H9 (cell line): Measurements from ENCODE around the gene KTN1. TPM values are rescaled to one million over a fixed set of nuclear protein-coding genes. Genes with fewer than 3 reads are reported as not detected.

ENCODE experiments used
- DNase-seq: peaks from one replicate; pipeline ENCODE4 v3.0.0-alpha.2; 2017
- H2AFZ ChIP-seq: one replicate; pipeline ENCODE4 v1.6.1; 2013; ENCODE audit warnings: mild to moderate bottlenecking, low read length, control low read depth, moderate library complexity
- H2AK5ac ChIP-seq: 2 replicates; pipeline ENCODE4 v1.6.1; 2013; ENCODE audit warnings: low read length, control low read depth, mixed read lengths; ENCODE audit not compliant: insufficient read length
- H2BK120ac ChIP-seq: one replicate; pipeline ENCODE4 v1.6.1; 2013; ENCODE audit warnings: low read depth, mild to moderate bottlenecking, low read length, control low read depth, inconsistent platforms; ENCODE audit not compliant: poor library complexity, severe bottlenecking
- H2BK12ac ChIP-seq: 2 replicates; pipeline ENCODE4 v1.6.1; 2013; ENCODE audit warnings: low read length, control low read depth, mixed read lengths, low read depth; ENCODE audit not compliant: insufficient read length
- H2BK15ac ChIP-seq: 2 replicates; pipeline ENCODE4 v1.6.1; 2013; ENCODE audit warnings: low read depth, low read length, control low read depth
- H2BK20ac ChIP-seq: one replicate; pipeline ENCODE4 v1.6.1; 2013; ENCODE audit warnings: low read depth, mild to moderate bottlenecking, low read length, control low read depth, inconsistent platforms; ENCODE audit not compliant: poor library complexity, severe bottlenecking
- H2BK5ac ChIP-seq: 2 replicates; pipeline ENCODE4 v1.6.1; 2013; ENCODE audit warnings: low read length, control low read depth, mixed read lengths; ENCODE audit not compliant: insufficient read length
- H3K14ac ChIP-seq: 2 replicates; pipeline ENCODE4 v1.6.1; 2013; ENCODE audit warnings: low read length, control low read depth; ENCODE audit not compliant: insufficient read depth
- H3K18ac ChIP-seq: 2 replicates; pipeline ENCODE4 v1.6.1; 2013; ENCODE audit warnings: low read depth, mild to moderate bottlenecking, mixed read lengths, low read length, control low read depth; ENCODE audit not compliant: insufficient read length
- H3K23ac ChIP-seq: 2 replicates; pipeline ENCODE4 v1.6.1; 2013; ENCODE audit warnings: low read length, control low read depth, mixed read lengths, low read depth; ENCODE audit not compliant: insufficient read length
- H3K23me2 ChIP-seq: 2 replicates; pipeline ENCODE4 v1.6.1; 2013; ENCODE audit warnings: low read depth, mild to moderate bottlenecking, mixed read lengths, low read length, control low read depth; ENCODE audit not compliant: insufficient read length, poor library complexity, severe bottlenecking
- H3K27ac ChIP-seq: 2 replicates; pipeline ENCODE4 v1.5.1; 2013; ENCODE audit warnings: low read length, control low read depth, mixed read lengths, low read depth; ENCODE audit not compliant: insufficient read length
- H3K27me3 ChIP-seq: 2 replicates; pipeline ENCODE4 v1.6.1; 2013; ENCODE audit warnings: low read length, control low read depth, inconsistent platforms; ENCODE audit not compliant: insufficient read depth
- H3K4ac ChIP-seq: 2 replicates; pipeline ENCODE4 v1.6.1; 2013; ENCODE audit warnings: low read depth, mild to moderate bottlenecking, control low read depth, inconsistent platforms, low read length, moderate library complexity
- H3K4me1 ChIP-seq: 2 replicates; pipeline ENCODE4 v1.6.1; 2013; ENCODE audit warnings: low read length, control low read depth, inconsistent platforms; ENCODE audit not compliant: insufficient read depth
- H3K4me2 ChIP-seq: 2 replicates; pipeline ENCODE4 v1.6.1; 2013; ENCODE audit warnings: low read length, control low read depth, mixed read lengths; ENCODE audit not compliant: insufficient read length, insufficient read depth
- H3K56ac ChIP-seq: 2 replicates; pipeline ENCODE4 v1.6.1; 2013; ENCODE audit warnings: low read depth, mild to moderate bottlenecking, mixed read lengths, low read length, control low read depth; ENCODE audit not compliant: insufficient read length
- H3K79me1 ChIP-seq: 2 replicates; pipeline ENCODE4 v1.6.1; 2013; ENCODE audit warnings: low read depth, mild to moderate bottlenecking, moderate library complexity, low read length, control low read depth, inconsistent platforms; ENCODE audit not compliant: insufficient read depth, poor library complexity, severe bottlenecking
- H3K79me2 ChIP-seq: 2 replicates; pipeline ENCODE4 v1.6.1; 2013; ENCODE audit warnings: low read length, control low read depth, inconsistent platforms; ENCODE audit not compliant: insufficient read depth
- H3K9ac ChIP-seq: 2 replicates; pipeline ENCODE4 v1.6.1; 2013; ENCODE audit warnings: low read length, control low read depth, mixed read lengths; ENCODE audit not compliant: insufficient read length; ENCODE audit errors: extremely low read depth
- H3K9me3 ChIP-seq: one replicate; pipeline ENCODE4 v1.6.1; 2013; ENCODE audit warnings: low read depth, low read length, inconsistent platforms; ENCODE audit not compliant: control insufficient read depth
- H3T11ph ChIP-seq: one replicate; pipeline ENCODE4 v1.6.1; 2013; ENCODE audit warnings: mild to moderate bottlenecking, low read length, control low read depth, inconsistent platforms
- H4K20me1 ChIP-seq: one replicate; pipeline ENCODE4 v1.6.1; 2013; ENCODE audit not compliant: control insufficient read depth, insufficient read length, insufficient read depth
- H4K5ac ChIP-seq: 2 replicates; pipeline ENCODE4 v1.6.1; 2013; ENCODE audit warnings: low read depth, mild to moderate bottlenecking, mixed read lengths, low read length, control low read depth; ENCODE audit not compliant: insufficient read length
- H4K8ac ChIP-seq: replicated peaks from 2 replicates; pipeline ENCODE4 v1.6.1; 2013; ENCODE audit warnings: low read length, control low read depth, mixed read lengths, low read depth; ENCODE audit not compliant: insufficient read length
- H4K91ac ChIP-seq: 2 replicates; pipeline ENCODE4 v1.6.1; 2013; ENCODE audit warnings: low read depth, mild to moderate bottlenecking, moderate library complexity, mixed read lengths, low read length, control low read depth; ENCODE audit not compliant: insufficient read length
- H3K27ac Mint-ChIP-seq, 3 experiments: 2 replicates in 2 of 3; 3 replicates in 1 of 3; pipeline ENCODE4 v1.8.0; 2020 to 2021; ENCODE audit warnings: mixed read lengths in 3 of 3, mild to moderate bottlenecking in 1 of 3, moderate library complexity in 1 of 3
- H3K27me3 Mint-ChIP-seq: 2 replicates; pipeline ENCODE4 v1.8.0; 2021; ENCODE audit warnings: low read depth, mild to moderate bottlenecking, moderate library complexity, mixed read lengths
- H3K36me3 Mint-ChIP-seq, 3 experiments: 2 replicates in 2 of 3; 3 replicates in 1 of 3; pipeline ENCODE4 v1.8.0; 2020 to 2021; ENCODE audit warnings: low read depth in 3 of 3, mixed read lengths in 3 of 3; ENCODE audit not compliant: insufficient read depth in 1 of 3
- H3K4me1 Mint-ChIP-seq, 2 experiments: 2 replicates each; pipeline ENCODE4 v1.8.0; 2020; ENCODE audit warnings: mixed read lengths in 2 of 2
- H3K4me3 Mint-ChIP-seq, 2 experiments: 2 replicates in 1 of 2; 3 replicates in 1 of 2; pipeline ENCODE4 v1.8.0; 2020 to 2021; ENCODE audit warnings: mild to moderate bottlenecking in 2 of 2, mixed read lengths in 2 of 2, moderate library complexity in 1 of 2
- H3K9me3 Mint-ChIP-seq, 2 experiments: 2 replicates in 1 of 2; 3 replicates in 1 of 2; pipeline ENCODE4 v1.8.0; 2020; ENCODE audit warnings: mild to moderate bottlenecking in 2 of 2, mixed read lengths in 2 of 2, moderate library complexity in 1 of 2
- WGBS: extraction: QIAGEN DNeasy Blood & Tissue Kit; methylation state at CpG from one replicate; pipeline ENCODE4 v1.1.7; 2013; ENCODE audit warnings: missing lambda C conversion rate, low lambda C conversion rate, mixed read lengths; ENCODE audit not compliant: insufficient read length; ENCODE audit errors: extremely low coverage; 5-methylcytosine and 5-hydroxymethylcytosine counted together
- total RNA-seq: library from RNA; stranded (reverse); gene quantifications from 2 replicates; pipeline ENCODE4 v1.2.1, GENCODE V29; 2021
- TF ChIP-seq, protein P1 (sequence below): fragments of 200-600 bp; sonication (generic); conservative IDR thresholded peaks from 3 replicates; pipeline ENCODE4 v1.8.0; 2021; ENCODE audit warnings: antibody characterized with exemption, mild to moderate bottlenecking

Gene KTN1
- total RNA-seq, 1 experiment from 2014 or later = 128 TPM

DNA sequence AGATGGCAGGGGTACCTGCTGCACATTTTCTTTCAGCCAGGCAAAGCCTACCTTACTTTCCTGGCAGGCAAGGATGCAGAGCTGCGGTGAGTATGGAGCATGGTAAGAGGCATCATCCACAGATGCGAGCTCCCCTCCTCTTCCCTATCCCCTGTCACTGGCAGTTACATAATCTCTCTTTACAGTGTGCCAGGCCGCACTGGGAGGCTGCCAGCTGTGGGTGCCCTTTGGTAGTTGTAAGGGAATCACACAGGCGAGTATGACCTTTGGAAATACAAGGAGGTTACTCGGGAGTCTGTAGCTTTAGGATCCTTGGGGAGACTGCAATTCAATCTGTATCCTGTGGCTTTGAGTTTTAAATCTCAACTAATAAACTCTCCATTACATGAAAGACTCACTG is 132.5 kb downstream of the KTN1 start:
- Mint-ChIP-seq H3K27ac (peak overlapping the region in 1 of 3 experiments; percentile 50; a peak in 1 of 7 replicates), H3K4me1 (peaks cover 4 to 10% of the 10 kb centered on the region in 2 experiments), H3K9me3 (peaks cover 0 to 8% of the 10 kb centered on the region in 2 experiments; a peak in 4 of 5 replicates), H3K27me3 (no peaks in the 10 kb centered on the region), H3K36me3 (peaks cover 0 to 4% (median 0%) of the 10 kb centered on the region in 3 experiments; a peak in 3 of 7 replicates), H3K4me3 (no peak overlapping the region)
- no peak overlapping the region for H3T11ph ChIP-seq
- H3K9me3 ChIP-seq = no peaks in the 10 kb centered on the region
- no peak overlapping the region for H3K4me2 ChIP-seq
- no peak overlapping the region for H4K5ac ChIP-seq
- no peak overlapping the region for H3K27ac ChIP-seq
- no peak overlapping the region for H4K91ac ChIP-seq
- no peaks in the 10 kb centered on the region for H3K23me2 ChIP-seq
- H3K79me1 ChIP-seq = no peaks in the 10 kb centered on the region
- no peak overlapping the region for H3K18ac ChIP-seq
- no peak overlapping the region for H3K14ac ChIP-seq
- H3K9ac ChIP-seq = no peak overlapping the region
- DNase-seq = no peak
- H3K4me1 ChIP-seq = no peaks in the 10 kb centered on the region
- no peak overlapping the region for H2BK15ac ChIP-seq
- no peak overlapping the region for H2AK5ac ChIP-seq
- H4K8ac ChIP-seq = no peak overlapping the region
- no peak overlapping the region for H2BK5ac ChIP-seq
- H3K79me2 ChIP-seq = no peaks in the 10 kb centered on the region
- H3K56ac ChIP-seq = no peak overlapping the region
- TF ChIP-seq, protein P1, sequence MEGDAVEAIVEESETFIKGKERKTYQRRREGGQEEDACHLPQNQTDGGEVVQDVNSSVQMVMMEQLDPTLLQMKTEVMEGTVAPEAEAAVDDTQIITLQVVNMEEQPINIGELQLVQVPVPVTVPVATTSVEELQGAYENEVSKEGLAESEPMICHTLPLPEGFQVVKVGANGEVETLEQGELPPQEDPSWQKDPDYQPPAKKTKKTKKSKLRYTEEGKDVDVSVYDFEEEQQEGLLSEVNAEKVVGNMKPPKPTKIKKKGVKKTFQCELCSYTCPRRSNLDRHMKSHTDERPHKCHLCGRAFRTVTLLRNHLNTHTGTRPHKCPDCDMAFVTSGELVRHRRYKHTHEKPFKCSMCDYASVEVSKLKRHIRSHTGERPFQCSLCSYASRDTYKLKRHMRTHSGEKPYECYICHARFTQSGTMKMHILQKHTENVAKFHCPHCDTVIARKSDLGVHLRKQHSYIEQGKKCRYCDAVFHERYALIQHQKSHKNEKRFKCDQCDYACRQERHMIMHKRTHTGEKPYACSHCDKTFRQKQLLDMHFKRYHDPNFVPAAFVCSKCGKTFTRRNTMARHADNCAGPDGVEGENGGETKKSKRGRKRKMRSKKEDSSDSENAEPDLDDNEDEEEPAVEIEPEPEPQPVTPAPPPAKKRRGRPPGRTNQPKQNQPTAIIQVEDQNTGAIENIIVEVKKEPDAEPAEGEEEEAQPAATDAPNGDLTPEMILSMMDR = no peak
- WGBS = no CpG with 5 or more reads among the region's 5 CpGs
- H3K23ac ChIP-seq = no peak overlapping the region
- no peaks in the 10 kb centered on the region for H4K20me1 ChIP-seq
- H3K27me3 ChIP-seq = no peaks in the 10 kb centered on the region
- no peak overlapping the region for H2BK120ac ChIP-seq
- H2AFZ ChIP-seq = no peak overlapping the region
- H2BK12ac ChIP-seq = no peak overlapping the region
- no peak overlapping the region for H3K4ac ChIP-seq
- H2BK20ac ChIP-seq = no peak overlapping the region
